ENCODE data around the gene DENND1C.
"Not testable (repeated sequence)": the region's sequence is repeated elsewhere in the genome, so short reads cannot be mapped to it uniquely, and the experiment has no call there.

Gene DENND1C

DNA sequence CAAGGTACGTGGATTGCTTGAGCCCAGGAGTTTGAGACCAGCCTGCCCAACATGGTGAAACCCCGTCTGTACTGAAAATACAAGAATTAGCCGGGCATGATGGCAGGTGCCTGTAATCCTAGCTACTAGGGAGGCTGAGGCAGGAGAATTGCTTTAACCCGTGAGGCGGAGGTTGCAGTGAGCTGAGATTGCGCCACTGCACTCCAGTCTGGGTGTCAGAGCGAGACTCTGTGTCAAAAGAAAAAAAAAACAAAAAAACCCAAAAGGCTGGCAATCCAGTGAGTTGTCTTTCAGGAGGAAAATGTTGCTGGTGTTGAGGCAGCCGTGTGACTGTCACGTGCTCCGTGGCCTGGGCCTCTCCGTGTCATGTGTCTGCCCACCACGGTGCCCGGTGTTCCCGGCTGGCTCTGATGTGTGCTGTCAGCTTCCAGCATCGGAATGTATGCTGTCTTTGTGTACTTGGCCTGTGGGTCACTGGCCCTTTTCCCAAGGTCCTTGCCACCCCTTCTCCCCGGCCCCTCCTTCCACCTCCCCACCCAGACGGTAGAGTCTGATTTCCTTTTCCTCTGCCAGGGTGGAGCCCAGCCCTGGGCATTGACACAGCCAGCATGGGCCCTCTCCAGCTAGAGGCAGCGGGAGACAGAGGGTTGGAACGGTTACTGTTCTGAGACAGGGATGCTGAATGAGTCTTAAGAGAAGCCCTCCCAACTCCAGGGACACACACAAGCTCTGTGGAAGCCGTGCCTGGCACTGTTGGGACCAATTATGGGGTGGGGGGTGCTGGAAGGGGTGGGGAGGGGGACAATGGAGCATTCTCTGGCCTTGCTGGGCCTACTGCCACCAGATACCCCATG, 27.8 kb upstream of the DENND1C start:
- DNase-seq (ENCODE audit: low read depth in 3 of 3, low spot score in 1 of 3): no peak

DNA sequence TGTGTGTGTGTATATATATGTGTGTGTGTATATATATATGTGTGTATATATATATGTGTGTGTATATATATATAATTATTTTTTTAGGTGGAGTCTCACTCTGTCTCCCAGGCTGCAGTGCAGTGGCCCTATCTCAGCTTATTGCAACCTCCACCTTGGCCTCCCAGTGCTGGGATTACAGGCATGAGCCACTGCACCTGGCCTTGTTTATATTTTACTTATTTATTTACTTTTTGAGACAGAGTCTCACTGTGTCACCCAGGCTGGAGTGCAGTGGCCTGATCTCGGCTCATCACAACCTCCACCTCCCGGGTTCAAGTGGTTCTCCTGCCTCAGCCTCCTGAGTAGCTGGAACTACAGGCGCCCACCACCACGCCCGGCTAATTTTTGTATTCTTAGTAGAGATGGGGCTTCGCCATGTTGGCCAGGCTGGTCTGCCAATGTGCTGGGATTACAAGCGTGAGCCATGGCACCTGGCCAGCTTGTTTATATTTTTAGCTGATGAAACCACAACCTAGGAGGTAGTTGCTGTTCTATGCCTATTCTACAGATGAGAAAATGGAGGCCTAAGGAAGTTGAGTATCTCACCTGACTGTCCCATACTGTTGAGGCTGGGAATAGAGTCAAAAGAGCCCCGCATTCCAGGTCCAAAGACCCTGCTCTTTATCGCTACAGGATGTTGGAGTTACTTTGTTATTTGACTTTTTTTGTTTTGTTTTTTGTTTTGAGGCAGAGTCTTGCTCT, 26.6 kb upstream of the DENND1C start:
- not testable (repeated sequence) for DNase-seq (ENCODE audit: low read depth in 3 of 3, low spot score in 1 of 3)

DNA sequence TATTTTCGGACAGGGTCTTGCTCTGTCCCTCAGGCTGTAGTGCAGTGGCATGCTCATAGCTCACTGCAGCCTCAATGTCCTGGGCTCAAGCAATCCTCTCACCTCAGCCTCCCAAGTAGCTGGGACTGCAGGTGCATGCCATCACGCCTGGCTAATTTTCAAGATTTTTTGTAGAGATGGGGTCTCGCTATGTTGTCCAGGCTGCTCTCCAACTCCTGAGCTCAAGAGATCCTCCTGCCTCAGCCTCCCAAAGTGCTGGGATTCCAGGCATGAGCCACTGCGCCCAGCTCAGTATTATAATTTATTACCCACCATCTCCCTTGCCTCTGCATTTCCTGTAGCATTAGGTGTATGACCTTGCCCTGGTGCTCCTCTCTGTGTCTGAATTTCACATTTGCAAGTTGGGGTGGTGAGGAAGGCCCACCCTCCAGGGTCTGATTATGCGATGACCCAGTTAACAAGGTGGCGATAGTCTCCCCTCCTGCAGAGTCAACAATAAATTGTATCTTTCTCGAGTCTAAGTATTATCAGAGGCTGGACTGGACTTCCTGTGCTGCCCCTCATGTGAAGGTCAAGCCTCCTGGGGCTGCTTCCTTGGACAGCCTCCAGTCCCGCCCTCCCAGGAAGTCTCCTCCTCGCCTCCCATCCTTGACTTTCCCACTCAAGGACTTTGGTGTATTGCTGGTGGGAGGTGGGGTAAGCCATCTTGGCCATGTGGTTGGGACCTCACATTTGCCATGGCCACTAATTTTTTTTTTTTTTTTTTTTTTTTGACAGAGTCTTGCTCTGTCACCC, 22.0 kb upstream of the DENND1C start:
- no peak for DNase-seq (ENCODE audit: low read depth in 3 of 3, low spot score in 1 of 3)

DNA sequence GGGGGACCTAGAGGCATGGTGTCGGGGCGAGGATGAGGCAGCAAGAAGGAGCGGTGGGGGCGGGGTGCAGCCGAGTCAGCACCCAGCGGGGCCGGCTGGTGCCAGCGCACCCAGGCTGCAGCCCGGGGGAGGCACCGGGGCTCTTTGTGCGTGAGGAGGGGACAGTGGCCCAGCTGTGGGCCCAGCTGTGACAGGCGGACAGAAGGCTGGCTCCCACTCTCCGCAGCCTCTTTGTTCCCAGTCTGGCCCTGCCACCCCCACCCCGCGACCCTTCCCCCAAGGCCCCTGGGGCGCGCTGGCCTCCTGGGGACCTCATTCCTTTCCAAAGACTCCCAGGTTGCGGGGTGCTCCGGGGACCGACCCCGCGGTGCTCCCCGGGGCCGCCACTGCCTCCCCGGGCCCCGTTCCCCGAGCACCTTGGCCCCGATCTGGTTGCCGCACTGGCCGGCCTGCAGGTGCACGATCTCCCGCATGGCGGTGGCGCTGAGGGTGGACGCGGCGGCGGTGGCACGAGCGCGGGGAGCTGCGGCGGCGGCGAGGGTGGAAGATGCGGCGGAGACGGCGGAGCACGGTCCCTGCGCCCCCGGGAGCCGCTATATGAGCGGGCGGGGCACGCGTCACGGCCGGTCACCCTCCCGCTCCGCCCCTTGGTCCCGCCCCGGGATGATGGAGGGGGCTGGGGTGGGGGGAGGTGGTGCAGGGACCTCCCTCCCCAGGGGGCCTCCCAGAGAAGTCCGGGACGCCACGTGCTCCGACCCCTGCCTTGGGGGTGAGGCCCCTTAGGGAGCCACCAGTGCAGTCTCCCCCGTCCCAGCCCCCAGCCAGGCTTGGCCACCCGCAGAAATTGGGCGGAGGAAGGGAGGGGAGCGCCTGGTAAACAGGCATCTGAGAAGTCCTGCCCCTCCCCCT, 20.4 kb upstream of the DENND1C start, which contains the start of gene TUBB4A:
Gene TUBB4A (minus strand): TSS at position 570 of the 909 bp plus-strand sequence. CDS start 97 bp downstream, at position 473.
- peak in 1 of 3 donors; percentile 37 for DNase-seq (ENCODE audit: low read depth in 3 of 3, low spot score in 1 of 3)

DNA sequence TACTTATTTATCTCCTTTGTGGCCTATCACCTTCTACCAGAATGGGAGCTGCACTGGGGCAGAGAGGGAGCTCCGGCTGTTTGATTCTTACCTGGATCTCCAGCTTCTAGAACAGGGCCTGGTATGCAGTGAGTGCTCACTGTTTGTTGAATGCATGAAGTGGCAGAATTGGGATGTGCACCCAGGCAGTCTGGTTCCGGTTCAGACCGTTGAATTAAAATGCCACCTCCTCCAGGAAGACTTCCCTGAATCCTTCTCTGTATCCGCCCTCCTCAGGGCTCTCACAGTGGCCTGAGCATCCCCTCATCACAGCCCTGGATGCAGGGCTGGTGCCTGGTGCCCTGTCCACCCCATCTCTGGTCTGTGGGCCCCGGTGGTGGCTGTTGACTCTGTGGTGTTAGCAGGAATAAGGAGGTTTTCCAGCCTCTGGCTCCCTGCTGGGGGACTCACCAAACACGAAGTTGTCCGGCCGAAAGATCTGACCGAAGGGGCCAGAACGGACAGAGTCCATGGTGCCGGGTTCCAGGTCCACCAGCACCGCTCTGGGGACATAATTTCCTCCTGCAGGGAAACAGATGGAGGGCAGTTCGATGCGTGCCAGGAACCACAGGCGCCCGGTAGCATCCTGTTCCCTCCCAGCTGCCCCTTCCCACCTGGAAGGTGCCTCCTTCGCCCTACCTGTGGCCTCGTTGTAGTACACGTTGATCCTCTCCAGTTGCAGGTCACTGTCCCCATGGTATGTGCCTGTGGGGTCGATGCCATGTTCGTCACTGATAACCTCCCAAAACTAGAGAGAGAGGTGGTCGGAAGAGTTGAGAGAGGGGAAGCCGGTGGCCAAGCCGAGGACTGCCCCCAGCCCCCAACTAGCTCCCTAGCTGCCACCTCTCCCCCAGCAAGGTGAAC, 19.5 kb upstream of the DENND1C start:
- no peak for DNase-seq (ENCODE audit: low read depth in 3 of 3, low spot score in 1 of 3)

DNA sequence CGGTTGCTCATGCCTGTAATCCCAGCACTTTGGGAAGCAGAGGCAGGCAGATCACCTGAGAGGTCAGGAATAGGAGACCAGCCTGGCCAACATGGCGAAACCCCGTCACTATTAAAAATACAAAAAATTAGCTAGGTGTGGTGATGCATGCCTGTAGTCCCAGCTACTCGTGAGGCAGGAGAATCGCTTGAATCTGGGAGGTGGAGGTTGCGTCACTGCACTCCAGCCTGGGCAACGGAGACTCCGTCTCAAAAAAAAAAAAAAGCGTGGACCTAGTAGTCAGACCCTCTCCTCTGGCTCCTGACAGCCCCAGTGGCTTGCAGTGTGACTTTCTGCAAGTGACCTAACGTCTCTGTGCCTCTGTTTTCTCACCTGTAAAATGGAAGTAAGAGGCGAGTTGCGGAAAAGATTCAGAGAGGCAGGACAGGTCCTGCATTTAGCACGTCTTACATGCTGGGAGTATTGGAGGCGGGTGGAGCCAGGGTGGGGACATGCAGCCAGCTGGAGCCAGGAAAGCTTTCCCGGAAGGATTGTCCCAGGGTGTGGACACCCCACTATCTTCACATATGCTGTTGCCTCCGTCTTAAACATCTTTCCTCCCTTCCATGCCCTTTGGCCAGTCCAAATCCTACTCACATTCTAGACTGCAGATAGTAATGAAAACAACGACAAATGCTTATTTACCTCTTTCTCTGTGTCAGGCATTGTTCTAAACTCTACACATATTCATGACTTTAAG, 17.6 kb upstream of the DENND1C start:
- no peak for DNase-seq (ENCODE audit: low read depth in 3 of 3, low spot score in 1 of 3)

DNA sequence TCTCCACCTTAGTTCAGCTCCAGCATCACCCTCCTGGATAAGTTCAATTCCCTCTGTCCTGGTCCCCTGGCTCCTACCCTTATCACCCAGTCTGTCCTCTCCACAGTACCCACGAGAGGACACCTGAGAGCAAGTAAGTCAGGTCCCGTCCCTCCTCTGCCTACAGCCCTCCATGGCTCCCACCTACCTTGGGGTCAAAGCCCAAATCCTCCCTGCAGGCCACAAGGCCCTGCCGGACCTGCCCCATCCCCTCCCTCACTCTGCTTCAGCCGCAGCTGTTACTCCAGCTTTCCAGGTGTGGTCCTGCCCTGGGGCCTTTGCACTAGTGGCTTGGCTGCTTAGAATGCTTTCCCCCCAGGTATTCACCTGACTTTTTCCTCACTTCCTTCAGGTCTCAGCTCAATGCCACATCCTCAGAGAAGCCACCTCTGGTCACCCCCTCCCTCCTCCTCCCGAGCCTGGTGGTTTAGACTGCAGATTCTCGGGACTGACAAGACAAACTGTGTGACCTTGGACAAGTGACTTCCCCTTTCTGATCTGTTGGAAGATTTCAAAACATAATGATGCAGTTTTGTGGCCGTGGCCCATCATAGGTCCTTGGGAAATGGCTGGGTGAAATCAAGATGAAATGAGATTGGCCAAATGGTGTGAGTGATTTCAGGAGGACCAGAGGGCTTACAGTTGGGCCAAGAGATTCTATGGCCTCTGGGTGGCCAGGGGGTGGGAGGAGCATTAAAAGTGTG, 16.9 kb upstream of the DENND1C start:
- DNase-seq (ENCODE audit: low read depth in 3 of 3, low spot score in 1 of 3): no peak

DNA sequence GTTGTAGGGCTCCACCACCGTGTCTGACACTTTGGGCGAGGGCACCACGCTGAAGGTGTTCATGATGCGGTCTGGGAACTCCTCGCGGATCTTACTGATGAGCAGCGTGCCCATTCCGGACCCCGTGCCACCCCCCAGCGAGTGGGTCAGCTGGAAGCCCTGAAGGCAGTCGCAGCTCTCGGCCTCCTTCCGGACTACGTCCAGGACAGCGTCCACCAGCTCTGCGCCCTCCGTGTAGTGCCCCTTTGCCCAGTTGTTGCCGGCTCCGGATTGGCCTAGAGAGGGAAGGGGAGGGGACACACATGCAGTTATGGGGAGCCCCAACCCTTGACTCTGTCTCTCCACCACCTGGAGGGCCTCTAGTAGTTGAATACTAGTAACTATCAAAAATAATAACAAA, 14.4 kb upstream of the DENND1C start:
- no peak for DNase-seq (ENCODE audit: low read depth in 3 of 3, low spot score in 1 of 3)

DNA sequence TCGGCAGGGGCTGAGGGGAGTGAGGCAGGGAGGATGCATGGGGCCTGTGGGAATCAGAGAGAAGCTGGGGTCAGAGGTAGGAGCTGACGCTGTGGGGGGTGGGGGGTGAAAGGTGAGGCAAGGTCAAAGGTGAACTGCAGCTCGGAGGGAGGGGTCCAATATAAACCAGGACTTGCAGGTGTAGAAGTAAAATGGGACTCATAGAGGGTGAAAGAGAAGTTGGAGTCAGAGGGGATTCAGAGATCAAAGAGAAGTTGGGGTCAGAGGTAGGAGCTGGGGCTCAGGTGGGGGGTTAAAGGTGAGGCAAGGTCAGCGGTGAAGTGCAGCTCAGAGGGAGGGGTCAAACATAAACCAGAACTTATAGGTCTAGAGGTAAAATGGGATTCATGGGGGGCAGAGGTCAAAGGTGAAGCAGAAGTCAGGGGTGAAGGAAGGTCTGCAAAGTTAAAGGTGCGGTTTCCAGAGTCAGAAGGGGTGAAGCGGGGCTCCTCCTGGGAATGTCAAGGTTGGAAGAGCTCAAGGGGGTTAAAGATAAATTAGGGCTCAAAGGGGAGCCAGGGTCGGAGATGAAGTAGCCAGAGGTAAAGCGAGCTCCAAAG, 12.9 kb upstream of the DENND1C start:
- no peak for DNase-seq (ENCODE audit: low read depth in 3 of 3, low spot score in 1 of 3)

DNA sequence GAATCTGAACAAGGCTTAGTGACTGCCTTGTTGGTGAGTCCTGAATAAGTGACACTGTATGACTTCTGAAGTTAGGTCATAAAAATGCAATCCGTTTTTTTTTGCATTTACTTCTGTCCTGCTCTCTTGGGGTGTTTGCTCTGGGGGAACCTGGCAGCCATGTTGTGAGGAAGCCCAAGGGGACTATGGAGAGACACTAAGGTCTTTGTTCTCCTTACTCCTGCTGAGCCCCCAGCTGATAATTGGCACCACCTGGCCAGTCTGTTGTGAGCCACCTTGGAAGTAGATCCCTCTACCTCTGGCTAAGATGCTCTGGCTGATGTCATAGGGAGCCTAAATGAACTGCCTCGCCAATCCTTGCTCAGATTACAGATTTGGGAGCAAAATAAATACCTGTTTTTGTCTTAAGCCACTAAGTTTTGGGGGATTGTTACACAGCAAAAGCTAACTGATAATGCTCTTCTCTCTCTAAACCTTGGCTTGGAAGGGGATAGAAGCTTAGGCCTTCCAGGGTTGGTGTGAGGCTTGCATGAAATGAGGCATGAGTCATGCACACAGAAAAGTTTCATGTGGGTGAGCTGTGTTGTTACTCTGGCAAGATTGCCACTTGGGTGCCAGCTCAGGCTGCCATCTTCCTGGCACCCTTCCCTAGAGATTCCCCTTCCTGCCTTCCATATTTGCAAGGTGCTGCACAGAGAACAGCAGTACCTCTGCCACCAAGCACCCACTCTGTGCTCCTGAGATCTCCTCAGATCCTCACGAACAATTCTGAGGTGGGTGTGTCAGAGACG, 10.4 kb upstream of the DENND1C start:
- DNase-seq (ENCODE audit: low read depth in 3 of 3, low spot score in 1 of 3): no peak

DNA sequence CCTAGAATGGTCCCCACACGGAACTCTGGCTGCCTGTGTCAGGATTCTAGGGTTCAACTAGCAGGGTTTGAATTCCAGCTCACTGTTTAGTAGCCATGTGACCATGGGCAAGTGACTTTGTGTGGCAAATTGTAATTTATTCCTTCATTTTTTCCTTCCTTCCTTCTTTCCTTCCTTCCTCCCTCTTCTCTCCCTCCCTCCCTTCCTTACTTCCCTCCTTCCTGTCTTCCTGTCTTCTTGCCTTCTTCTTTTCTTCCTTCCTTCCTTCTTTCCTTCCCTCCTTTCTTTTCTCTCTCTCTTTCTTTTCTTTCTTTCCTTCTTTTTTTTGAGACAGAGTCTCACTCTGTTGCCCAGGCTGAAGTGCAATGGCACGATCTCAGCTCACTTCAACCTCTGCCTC, 8.5 kb upstream of the DENND1C start:
- DNase-seq (ENCODE audit: low read depth in 3 of 3, low spot score in 1 of 3): no peak

DNA sequence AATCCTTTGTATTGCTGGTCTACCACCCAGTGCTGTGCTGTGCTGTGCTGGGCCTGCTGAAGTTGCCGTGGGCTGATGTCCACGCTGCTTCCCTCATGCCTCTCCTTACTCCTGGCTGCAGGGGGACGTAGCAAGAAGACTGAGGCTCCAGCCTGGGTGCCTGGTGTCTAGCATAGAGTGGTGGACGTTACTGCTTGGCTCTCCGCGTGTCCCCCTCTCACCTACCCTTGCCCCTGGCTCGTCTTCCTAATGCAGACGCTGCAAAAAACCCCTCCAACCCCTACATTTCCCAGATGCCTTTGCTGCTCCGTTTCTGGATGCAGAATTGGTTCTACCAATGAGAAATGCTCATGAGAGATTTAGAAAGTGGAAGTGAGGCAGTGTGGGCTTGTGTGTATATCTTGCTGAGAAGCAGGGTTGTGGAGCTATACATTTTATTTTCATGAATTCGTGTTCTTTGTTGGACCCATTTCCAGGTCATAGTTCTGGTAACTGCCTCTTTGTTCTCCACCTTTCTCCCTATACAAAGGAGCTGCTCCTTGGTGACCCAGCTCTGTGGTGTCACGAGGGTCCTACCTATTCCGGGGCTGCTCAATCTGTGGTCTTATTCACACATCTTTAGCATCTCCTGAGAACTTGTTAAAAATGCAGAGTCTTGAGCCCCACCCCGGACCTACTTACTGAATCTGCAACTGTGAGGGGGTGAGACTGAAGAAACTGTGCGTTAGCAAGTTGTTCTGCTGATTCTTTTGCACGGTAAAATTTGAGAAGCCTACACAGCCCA, 7.9 kb upstream of the DENND1C start:
- no peak for DNase-seq (ENCODE audit: low read depth in 3 of 3, low spot score in 1 of 3)

DNA sequence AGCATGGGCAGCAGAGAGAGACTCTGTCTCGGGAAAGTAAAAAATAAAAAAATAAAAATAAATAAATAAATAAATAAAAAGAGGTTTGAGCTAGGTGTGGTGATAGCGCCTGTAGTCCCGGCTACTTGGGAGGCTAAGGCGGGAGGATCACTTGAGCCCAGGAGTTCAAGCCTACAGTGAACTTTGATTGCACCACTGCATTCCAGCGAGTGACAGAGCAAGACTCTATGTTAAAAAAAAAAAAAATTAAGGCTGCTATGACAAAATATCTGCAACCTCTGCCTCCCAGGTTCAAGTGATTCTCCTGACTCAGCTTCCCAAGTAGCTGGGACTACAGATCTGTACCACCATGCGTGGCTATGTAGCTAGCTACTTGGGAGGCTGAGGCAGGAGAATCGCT, 3.2 kb upstream of the DENND1C start:
- DNase-seq (ENCODE audit: low read depth in 3 of 3, low spot score in 1 of 3): no peak

DNA sequence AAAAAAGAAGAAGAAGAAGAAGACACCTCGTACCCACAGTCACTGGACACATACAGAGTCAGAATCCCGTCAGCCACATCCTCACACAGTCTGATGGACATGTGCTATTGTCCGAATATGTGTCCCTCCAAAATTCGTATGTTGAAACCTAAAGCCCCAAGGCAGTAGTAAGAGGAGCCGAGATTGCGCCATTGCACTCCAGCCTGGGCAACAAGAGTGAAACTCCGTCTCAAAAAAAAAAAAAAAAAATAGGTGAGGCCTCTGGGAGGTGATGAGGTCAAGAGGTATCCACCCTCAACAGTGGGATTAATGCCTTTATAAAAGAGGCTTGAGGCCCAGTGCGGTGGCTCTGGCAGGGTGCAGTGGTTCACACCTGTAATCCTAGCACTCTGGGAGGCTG, 2.6 kb upstream of the DENND1C start:
- DNase-seq (ENCODE audit: low read depth in 3 of 3, low spot score in 1 of 3): no peak

DNA sequence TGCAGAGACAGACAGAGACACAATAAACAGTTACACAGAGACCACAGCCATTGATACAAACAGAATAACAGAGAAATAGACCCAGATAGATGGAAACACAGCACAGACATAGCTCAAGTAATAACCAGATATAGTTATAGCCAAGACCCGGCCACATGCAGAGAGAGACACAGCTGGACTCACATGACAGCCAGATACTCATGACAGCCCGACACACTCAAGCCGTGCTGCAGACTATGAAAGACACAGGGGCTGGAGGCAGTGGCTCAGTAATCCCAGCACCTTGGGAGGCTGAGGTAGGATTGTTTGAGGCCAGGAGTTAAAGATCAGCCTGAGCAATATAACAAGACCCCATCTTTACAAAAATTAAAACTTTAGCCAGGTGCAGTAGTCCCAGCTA, 1.6 kb upstream of the DENND1C start:
- DNase-seq (ENCODE audit: low read depth in 3 of 3, low spot score in 1 of 3): no peak

DNA sequence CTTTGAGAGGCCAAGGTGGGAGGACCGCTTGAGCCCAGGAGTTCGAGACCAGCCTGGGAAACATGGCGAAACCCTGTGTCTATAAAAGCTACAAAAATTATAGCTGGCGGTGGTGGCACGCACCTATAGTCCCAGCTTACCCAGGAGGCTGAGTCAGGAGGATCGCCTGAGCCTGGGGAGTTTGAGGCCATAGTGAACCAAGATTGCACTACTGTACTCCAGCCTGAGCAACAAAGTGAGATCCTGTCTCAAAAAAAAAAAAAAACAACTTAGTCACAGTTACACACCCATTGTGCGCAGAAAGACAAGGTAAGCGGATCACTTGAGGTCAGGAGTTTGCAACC, 728 bp upstream of the DENND1C start:
- no peak for DNase-seq (ENCODE audit: low read depth in 3 of 3, low spot score in 1 of 3)

All from stimulated activated CD4-positive, alpha-beta T cell treated with anti-CD3 and anti-CD28 coated beads, TNF-alpha, amount 100 ng/mL, for 1 hour (primary cell).